ENCODE measurements around the gene TTC9C.
"Not testable (repeated sequence)": the region's sequence is repeated elsewhere in the genome, so short reads cannot be mapped to it uniquely, and the experiment has no call there.

The TTC9C gene

GRCh38 chr11:62710001-62710345 is 18.3 kb upstream of the TTC9C start:
- DNase-seq = peak; percentile 24

DNA sequence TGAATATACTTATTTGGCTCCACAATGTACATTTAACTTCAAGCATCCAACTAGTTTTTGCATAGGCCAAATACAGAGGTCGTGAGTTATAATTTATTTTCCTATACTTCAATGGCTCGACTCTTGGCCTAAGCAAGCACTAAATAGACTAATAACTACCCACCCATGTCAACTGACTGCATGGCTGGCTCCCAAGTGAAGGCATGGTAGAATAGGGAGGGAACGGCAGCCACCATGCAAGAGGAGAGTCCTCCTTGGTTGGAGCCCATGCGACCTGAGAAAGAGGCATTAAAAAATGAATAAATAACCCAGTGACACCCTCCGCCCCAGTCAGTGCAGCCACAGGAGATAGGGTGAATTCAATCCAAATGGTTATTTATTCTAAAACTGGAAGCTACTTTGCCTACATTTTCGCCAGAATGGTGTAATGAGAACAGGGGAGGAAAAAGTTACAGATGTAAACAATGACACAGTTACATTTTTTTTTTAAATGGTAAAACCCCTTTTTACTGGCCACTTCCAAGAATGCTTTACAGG is 15.9 kb upstream of the TTC9C start:
- DNase-seq = no peak

DNA sequence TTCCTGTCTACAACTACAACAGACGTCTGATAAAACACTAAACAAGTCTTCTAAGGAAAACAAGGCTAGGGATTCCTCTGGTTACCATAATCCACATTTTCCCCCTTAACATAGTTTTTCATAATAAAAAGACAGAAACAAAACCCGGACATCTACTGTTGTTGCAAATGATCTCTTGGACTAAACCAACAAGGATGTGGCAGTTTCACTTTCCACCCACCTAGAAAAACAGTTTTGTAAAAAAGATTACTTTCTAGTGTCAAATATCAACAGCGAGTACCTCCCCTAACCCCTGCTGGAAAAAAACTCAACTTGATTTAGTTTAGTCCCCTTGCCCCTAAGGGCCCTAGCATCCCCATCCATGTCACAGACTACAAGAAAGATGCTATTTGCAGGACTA is 15.4 kb upstream of the TTC9C start:
- DNase-seq = no peak

- no peak for DNase-seq
Observed at GRCh38 chr11:62713343-62713742, 14.9 kb upstream of the TTC9C start.

GRCh38 chr11:62715150-62716130 is 12.8 kb upstream of the TTC9C start:
- DNase-seq = no peak

- no peak for DNase-seq
Observed at GRCh38 chr11:62716206-62716605, 12.1 kb upstream of the TTC9C start.

- no peak for DNase-seq
Observed at GRCh38 chr11:62716816-62717215, 11.5 kb upstream of the TTC9C start.

GRCh38 chr11:62719302-62719978 is 8.8 kb upstream of the TTC9C start:
- no peak for DNase-seq

- DNase-seq = no peak
Observed at GRCh38 chr11:62721994-62722393, 6.3 kb upstream of the TTC9C start.

GRCh38 chr11:62724171-62724570 is 4.1 kb upstream of the TTC9C start:
- DNase-seq = no peak

DNA sequence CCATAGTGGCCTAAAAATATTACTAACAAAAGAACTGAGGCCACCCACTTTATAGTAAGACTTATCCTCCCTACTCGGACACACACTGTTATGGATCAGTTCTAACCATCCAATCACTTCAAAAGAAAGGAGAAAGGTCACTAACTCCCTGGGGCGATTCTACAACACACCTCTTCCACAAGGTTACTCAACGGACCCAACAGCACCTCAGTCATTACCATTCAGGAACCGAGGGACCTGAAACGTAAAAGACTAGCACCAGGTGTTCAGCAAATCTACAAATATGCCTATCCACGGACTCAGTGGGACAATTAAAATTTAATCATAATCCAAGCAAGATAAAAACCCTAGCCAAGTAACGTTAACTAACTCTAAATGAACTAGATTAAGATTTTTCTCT is 2.6 kb upstream of the TTC9C start:
- no peak for DNase-seq

GRCh38 chr11:62726156-62726914 is 2.0 kb upstream of the TTC9C start:
- peak; percentile 32 for DNase-seq

DNA sequence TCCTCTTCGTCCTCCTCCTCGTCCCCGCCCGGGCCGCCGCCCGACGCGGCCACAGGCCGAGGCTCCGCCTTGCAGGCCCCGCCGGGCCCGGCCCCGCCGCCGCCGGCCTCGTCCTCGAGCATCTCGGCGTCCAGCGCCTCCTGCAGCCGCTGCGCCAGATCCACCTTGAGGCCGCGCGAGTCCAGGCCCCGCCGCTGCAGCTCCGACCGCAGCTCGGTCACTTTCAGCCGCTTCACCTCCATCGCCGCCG is 1.4 kb upstream of the TTC9C start:
- no peak for DNase-seq

- DNase-seq = peak; percentile 98
Observed at GRCh38 chr11:62727165-62727871, 968 bp upstream of the TTC9C start, which contains the start of gene HNRNPUL2. HNRNPUL2 (minus strand) TSS chr11:62727457; CDS start chr11:62727156, 301 bp downstream.

- DNase-seq = peak; percentile 79
Observed at GRCh38 chr11:62727872-62728170, 465 bp upstream of the TTC9C start.

- not testable (repeated sequence) for DNase-seq
Observed at GRCh38 chr11:62730076-62730475, 1.8 kb downstream of the TTC9C start.

- DNase-seq = no peak
Observed at GRCh38 chr11:62732830-62733229, 4.5 kb downstream of the TTC9C start.

DNA sequence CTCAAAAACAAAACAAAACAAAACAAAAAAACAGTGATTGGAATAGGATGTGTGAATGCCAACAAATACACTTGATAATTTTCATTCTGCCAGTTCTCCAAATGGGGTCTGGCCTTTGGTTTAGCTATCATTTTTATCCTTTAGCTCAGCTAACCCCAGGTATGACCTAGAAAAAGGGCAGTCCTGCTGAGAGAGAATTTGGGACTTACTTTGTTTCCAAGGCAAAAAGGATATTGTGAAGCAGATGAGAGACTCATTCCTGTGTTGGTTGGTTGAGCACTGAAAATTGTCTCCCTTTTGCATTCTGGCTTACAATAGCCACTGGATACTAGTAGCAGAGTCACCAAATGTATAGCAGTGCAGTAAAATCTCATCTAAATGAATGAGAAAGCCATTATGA is 8.9 kb downstream of the TTC9C start:
- no peak for DNase-seq

DNA sequence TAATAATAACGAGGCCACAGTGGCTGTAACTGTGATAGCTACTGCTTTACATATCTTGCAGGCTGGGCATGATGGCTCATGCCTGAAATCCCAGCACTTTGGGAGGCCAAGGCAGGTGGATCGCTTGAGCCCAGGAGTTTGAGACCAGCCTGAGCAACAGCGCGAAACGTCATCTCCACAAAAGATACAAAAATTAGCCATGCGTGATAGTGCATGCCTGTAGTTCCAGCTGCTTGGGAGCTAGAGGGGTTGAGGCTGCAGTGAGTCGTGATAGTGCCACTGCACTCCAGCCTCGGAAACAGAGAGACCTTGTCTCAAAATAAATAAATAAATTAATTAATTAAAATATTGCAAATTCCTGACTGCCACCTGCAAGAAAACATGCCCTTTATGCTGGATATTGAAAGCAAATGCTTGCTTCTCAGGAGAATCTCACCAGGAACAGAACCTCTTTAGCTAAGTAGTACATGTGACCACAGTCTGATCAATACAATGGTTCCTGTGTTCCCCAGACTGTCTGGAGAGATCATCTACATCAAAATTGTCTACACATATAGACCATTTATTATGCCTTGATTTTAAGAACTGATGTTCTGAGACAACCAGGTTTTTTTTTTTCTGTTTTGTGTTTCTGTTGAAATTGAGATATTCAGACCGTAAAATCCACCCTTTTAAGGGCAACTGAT is 19.3 kb downstream of the TTC9C start:
- no peak for DNase-seq

- not testable (repeated sequence) for DNase-seq
Observed at GRCh38 chr11:62749931-62750330, 21.6 kb downstream of the TTC9C start.

- DNase-seq = no peak
Observed at GRCh38 chr11:62752177-62752785, 24.0 kb downstream of the TTC9C start.
